ENCODE data around the gene TUT4.

Gene TUT4

GRCh38 chr1:52533713-52534112 is 19.2 kb downstream of the TUT4 start:
- H3K4me3 ChIP-seq (ENCODE audit: low read depth, low read length), result no peak overlapping the region
- no peak for DNase-seq (ENCODE audit: low read depth)
- TF ChIP-seq, protein P1, sequence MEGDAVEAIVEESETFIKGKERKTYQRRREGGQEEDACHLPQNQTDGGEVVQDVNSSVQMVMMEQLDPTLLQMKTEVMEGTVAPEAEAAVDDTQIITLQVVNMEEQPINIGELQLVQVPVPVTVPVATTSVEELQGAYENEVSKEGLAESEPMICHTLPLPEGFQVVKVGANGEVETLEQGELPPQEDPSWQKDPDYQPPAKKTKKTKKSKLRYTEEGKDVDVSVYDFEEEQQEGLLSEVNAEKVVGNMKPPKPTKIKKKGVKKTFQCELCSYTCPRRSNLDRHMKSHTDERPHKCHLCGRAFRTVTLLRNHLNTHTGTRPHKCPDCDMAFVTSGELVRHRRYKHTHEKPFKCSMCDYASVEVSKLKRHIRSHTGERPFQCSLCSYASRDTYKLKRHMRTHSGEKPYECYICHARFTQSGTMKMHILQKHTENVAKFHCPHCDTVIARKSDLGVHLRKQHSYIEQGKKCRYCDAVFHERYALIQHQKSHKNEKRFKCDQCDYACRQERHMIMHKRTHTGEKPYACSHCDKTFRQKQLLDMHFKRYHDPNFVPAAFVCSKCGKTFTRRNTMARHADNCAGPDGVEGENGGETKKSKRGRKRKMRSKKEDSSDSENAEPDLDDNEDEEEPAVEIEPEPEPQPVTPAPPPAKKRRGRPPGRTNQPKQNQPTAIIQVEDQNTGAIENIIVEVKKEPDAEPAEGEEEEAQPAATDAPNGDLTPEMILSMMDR (IDR thresholded peaks at IDR 0.05; ENCODE audit: low read depth, low read length, missing control alignments), result no peak

DNA sequence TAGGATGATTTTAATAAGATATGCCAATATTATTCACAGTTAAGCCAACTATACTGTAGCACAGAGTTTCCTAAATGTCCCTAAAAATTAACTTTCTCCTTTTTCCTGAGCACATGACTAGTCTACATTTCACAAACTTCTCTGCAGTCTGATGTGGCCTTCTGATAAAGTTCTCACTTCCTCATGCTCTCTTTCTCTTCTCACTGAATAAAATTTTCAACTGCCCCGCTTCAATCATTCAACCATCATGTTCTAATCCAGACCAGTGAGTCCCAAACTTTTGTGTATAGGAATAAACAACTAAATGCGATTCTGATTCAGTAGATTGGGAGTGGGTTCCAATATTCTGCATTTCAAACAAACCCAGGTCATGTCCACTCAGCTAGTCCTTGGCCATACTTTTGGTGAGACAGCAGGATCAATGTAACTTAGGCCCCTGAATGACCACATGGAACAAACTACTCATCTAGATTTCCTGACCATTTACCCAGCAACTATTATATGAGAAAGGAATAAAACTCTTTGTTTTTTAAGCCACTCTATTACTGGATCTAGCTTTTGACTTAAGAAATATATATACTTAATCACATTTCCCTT is 20.1 kb downstream of the TUT4 start:
- no peak for DNase-seq (ENCODE audit: low read depth)
- TF ChIP-seq, protein P1 (IDR thresholded peaks at IDR 0.05; ENCODE audit: low read depth, low read length, missing control alignments), result no peak
- H3K4me3 ChIP-seq (ENCODE audit: low read depth, low read length), result no peak overlapping the region

GRCh38 chr1:52532247-52532646 is 20.6 kb downstream of the TUT4 start:
- TF ChIP-seq, protein P1 (IDR thresholded peaks at IDR 0.05; ENCODE audit: low read depth, low read length, missing control alignments), result no peak
- no peak for DNase-seq (ENCODE audit: low read depth)
- no peak overlapping the region; the same call in 1 of the 2 replicates for H3K4me3 ChIP-seq (ENCODE audit: low read depth, low read length)

DNA sequence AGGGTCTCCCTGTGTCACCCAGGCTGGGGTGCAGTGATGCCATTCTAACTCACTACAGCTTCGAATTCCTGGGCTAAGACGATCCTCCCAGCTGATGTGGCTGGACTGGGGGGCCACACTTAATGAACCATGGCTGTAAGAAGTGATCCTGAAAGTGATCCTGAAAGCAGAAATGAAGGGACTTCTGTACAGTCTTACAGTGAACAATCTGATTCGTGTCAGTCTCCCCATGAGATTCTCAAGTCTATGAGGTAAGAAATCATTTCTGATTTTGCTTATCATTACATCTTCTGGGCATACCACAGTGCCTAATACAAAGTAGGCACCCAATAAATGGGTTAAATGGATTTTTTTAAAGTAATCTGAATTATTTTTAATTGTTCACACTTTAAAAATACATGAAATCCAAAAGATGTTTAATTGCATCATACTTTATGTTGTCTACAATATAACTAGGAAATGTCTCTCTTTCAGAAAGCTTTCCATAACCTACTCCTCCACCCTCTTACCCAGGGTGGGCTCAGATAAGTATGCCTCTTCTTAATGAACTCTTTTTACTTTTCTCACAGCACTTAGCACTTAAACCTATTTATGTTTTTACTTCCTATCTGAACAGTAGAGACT is 21.5 kb downstream of the TUT4 start:
- no peak overlapping the region for H3K4me3 ChIP-seq (ENCODE audit: low read depth, low read length)
- TF ChIP-seq, protein P1 (IDR thresholded peaks at IDR 0.05; ENCODE audit: low read depth, low read length, missing control alignments), result no peak
- DNase-seq (ENCODE audit: low read depth), result no peak

DNA sequence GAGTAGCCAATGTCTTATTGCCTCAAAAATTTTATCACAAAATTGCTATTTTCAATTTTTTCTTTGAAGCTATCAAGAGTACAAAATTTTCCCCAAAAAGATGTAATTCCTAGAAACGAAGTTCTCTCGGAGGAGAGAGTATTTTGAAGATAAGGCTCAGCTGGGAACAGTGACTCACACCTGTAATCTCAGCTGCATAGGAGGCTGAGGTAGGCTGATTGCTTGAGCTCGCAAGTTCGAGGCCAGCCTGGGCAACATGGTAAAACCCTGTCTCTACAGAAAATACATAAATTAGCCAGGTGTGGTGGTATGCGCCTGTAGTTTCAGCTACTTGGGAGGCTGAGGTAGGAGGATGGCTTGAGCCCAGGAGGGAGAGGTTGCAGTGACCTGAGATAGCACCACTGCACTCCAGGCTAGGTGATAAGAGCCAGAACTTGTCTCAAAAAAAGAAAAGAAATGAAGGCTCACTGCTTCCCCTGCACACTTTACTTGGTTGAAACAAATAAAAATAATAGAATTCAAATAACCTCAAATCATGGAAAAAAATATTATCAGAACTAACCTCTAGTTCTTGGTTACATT is 22.2 kb downstream of the TUT4 start:
- no peak overlapping the region for H3K4me3 ChIP-seq (ENCODE audit: low read depth, low read length)
- TF ChIP-seq, protein P1 (IDR thresholded peaks at IDR 0.05; ENCODE audit: low read depth, low read length, missing control alignments), result no peak
- DNase-seq (ENCODE audit: low read depth), result no peak

DNA sequence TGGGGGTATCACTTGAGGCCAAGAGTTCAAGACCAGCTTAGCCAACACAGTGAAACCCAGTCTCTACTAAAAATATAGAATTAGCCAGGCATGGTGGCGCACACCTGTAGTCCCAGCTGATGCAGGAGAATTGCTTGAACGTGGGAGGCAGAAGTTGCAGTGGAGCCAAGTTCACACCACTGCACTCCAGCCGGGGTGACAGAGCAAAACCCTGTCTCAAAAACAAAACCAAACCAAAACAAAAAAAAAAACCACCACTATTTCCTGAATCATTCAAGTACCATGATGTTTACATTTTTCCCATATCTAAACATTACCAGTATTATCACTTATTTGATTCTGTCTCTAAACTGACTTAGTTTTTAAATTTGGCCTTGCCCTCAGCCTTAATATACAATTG is 29.5 kb downstream of the TUT4 start:
- no peak overlapping the region for H3K4me3 ChIP-seq (ENCODE audit: low read depth, low read length)
- no peak for DNase-seq (ENCODE audit: low read depth)
- TF ChIP-seq, protein P1 (IDR thresholded peaks at IDR 0.05; ENCODE audit: low read depth, low read length, missing control alignments), result no peak
